RCC 7860 (cell line): ENCODE results near the gene HMG20A.
A peak's percentile ranks its signal among the peaks of the same experiment; 100 is the strongest.

ENCODE experiments used
- DNase-seq: peaks from one replicate; pipeline ENCODE4 v3.0.0-alpha.2; 2015; ENCODE audit warnings: low spot score
- FAIRE-seq: peaks from 2 replicates; lab custom pipeline; 2012; peaks lifted over from hg19 to GRCh38; lab: Jason Lieb, UNC

HMG20A gene

DNA sequence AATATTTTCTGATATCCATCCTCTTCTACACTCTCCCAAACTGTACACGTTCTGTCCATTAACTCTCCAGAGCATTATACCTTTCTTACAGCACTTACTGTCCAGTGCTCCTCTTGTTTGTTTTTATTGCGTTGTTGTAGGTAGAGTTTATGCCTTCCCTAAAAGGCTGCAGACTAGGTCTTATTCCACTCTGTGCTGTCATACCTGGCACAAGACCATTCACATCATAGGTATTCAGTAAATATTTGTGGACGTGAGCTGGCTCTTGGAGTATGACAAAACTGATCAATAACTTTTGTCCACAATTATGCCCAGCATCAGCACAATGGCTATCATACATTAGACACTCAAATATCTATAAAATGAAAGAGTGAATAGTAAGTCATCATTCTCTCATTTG is 4.4 kb downstream of the HMG20A start:
- no peak for FAIRE-seq
- no peak for DNase-seq

GRCh38 chr15:77426377-77426776 is 5.7 kb downstream of the HMG20A start:
- no peak for FAIRE-seq
- no peak for DNase-seq

DNA sequence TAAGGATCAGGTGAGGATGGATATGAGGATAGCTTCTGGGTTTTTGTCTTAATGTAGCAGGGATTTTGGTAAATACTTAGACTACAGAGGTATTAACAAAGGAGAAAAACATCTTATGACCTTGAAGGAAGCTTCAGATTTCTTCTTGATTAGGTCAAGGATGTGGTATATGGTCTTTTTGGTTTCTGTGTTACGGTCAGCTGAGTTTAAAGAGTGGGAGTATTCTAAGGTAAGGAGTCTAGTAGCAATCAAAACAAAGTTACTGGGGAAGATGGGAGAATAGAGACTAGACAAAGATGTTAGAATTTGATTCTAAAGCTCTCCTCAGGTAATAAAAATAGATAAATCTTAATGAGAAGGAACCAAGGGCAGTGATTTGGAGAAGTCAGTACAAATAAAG is 6.2 kb downstream of the HMG20A start:
- FAIRE-seq (no peak), DNase-seq (no peak)

DNA sequence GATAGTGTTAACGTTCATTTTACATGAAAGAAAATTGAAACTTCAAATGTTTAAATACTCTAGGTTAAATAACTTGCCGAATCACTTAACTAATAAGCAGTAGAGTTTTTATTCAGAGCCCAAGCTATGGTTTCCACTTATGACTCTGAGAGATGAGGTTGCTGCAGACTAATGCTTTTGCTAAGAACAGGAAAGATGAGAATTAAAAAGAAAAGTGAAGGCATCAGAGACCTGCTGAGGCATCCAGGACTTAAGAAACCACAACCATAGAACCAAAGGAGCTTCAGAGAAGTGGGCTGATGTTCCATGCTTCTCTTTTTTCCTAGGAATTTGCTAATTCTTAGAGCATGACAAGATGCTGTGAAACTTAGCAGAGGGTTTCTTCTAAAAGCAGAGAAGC is 9.5 kb downstream of the HMG20A start:
- no peak for FAIRE-seq
- DNase-seq, result no peak

GRCh38 chr15:77430652-77431051 is 10.0 kb downstream of the HMG20A start:
- no peak for FAIRE-seq
- no peak for DNase-seq

DNA sequence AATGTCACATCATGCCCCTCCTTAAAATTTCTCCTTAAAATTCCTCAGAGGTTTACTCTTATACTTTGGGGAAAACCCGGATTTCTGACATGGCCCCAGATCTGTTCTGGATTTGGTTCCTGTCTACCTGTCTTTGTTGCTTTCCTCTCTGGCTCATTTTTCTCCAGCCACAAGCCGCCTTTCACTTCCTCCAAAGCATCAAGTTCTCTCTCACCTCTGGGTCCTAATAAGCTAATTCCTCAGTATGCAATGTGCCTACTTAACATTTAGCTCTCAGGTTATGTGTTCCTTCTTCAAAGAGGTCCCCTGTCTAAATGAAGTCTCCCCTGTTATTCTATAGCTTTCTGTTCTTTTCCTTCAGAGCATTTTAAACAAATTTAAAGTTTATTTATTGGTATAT is 16.1 kb downstream of the HMG20A start:
- no peak for DNase-seq
- FAIRE-seq, result no peak

DNA sequence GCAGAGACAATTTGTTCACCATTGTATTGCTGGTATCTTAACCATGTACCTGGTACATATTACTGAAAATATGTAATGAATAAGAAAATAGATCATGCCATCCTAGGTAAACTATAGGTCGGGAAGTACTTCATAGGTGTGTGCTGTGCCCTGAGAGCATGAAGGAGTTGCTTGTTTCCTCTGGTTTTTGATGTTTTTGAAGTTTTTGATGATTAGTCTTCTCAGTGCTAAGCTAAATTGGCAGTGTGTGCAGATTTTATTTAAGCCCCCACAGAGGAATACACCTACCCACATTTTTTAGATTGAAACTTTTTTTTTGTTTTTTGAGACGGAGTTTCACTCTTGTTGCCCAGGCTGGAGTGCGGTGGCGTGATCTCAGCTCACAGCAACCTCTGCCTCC is 16.6 kb downstream of the HMG20A start:
- DNase-seq (no peak), FAIRE-seq (no peak)

GRCh38 chr15:77440378-77440999 is 19.8 kb downstream of the HMG20A start:
- FAIRE-seq, result no peak

GRCh38 chr15:77446840-77447390 is 26.2 kb downstream of the HMG20A start:
- DNase-seq, result no peak

More at GRCh38 chr15:77440378-77440999, 19.8 kb downstream of the HMG20A start:
- DNase-seq, result no peak

GRCh38 chr15:77454265-77454664 is 33.6 kb downstream of the HMG20A start:
- no peak for DNase-seq
- FAIRE-seq, result no peak

More at GRCh38 chr15:77446840-77447390, 26.2 kb downstream of the HMG20A start:
- FAIRE-seq, result no peak

DNA sequence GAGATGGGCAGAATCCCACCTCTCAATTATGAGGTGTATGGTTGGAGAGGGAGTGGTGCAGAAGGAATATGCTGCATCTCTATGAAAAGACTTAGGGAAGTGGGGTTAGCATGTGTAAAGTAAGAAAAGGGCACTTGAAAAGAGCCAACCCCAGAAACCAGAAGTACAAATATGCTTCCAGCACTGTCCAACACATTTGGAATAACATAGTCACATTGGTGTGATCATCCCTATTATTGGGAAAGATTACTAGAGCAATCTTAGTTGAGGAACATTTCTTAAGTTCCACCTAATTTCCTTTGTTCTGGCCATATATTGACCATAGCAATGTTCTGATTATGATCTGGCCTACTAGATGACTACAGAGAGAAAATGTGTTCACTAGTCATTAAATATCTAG is 34.3 kb downstream of the HMG20A start:
- DNase-seq (no peak), FAIRE-seq (no peak)

- FAIRE-seq (no peak), DNase-seq (no peak)
These were observed 35.1 kb downstream of the HMG20A start for GRCh38 chr15:77455696-77456321.

DNA sequence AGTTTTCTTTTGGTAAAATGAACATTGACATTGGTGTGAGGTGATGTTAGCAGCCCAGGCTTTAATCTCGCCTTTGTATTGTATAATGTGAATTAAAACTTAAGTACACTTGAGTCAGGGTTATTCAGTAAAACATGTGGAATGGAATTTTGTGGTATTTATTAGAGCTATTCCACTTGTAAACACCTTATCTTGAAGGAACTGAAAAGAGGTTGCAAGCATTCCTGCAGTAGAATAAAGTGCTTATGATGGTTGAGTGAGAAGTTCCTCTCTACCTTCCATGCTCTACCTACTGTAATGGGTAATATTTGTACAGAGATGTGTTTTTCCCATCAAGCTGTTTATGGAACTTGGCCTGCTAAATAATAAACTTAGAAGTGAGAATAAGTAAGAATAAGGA is 36.1 kb downstream of the HMG20A start:
- FAIRE-seq (no peak), DNase-seq (no peak)

- FAIRE-seq (no peak), DNase-seq (no peak)
These were observed 36.7 kb downstream of the HMG20A start for GRCh38 chr15:77457191-77457904.

DNA sequence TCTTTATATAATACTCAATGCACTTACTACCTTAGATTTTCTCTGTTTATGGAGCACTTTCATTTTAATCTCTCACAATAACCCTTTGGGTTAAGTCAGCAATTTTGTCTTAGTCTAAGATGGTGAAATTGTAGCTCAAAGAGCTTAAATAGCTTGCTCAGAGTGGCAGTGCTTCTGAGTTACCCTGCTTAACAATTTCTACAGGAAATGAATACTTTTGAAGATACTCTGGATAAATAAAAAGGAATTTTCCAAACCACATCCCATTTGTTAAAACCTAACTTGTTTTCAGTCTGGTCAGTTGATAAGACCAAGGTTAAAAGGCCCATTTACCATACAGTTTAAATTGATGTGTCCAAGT is 37.2 kb downstream of the HMG20A start:
- FAIRE-seq (no peak), DNase-seq (no peak)

DNA sequence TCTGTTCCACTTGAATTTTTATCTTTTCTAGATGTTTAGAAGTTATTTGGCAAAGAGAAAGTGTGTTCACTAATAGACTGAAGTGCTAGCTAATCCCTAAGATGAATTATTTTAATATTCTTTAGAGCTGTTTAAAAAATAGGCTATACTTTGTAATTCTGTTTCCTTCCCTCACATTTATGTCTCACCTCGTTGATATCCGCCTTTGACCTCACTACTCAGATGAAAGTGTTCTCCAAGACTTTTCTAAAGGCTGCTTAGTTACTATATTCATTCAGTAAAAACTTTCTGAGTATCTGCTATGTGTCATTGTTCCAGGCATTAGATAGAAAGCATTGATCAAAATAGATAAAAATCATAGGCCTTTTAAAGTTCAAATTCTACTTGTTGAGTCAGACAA is 38.3 kb downstream of the HMG20A start:
- FAIRE-seq, result no peak
- DNase-seq, result no peak

DNA sequence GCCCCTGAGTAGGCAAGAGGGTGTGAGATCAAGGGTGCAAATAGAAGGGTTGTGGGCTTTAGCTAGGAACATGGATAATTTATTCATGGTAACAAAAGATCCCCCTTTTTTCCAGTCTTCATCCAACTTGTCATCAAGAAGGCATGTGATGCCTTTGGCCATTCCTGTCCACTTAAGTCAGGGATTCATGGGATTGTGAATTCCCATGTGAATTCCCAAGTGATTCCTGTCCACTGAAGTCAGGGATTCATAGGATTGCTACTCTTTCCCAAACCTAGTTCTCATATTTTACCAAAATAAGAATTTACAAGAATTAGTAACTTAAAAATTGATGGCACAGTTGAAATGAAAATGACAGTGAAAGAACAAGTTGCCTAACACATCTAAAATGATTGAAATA is 40.8 kb downstream of the HMG20A start:
- DNase-seq, result no peak

GRCh38 chr15:77464129-77464865 is 43.6 kb downstream of the HMG20A start:
- DNase-seq, result peak; percentile 32
- FAIRE-seq, result peak; percentile 49

More for the DNA sequence above, 40.8 kb downstream of the HMG20A start:
- no peak for FAIRE-seq

DNA sequence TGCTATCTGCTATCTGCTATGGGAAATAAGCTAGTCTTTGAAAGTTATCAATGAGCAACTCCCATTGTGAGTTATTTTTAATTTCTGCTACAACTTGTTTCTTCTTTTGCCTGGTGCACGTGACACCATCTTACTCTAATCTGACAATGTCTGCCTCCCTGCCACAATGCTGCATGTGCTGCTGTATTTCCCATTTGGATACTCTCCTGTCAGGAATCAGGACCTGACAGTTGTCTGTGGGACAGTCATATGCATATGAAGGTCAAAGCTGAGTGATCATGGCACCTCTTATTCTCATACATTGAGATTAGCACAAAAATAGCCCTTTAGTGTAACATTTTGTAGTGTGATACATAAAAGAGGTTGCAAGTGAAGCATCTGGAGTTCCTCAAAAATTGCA is 45.8 kb downstream of the HMG20A start:
- DNase-seq, result no peak
- FAIRE-seq, result no peak

DNA sequence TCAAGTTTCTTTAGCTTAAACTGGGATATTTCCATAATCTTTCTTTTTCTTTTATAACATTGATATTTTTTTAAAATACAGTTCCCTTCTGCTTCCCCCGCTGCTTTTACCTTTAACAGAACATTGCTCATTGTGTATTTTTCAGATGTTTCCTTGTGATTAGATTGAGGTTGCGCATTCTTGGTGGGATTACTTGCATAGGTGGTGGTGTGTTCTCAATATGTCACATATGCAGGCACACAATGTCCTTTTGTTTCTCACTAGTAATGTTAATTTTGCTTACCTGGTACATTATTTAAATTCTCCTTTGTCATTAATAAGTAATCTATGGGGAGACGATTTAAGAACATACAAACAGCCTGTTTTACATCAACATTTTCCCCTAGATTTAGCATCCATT is 48.2 kb downstream of the HMG20A start:
- no peak for DNase-seq
- FAIRE-seq, result no peak

GRCh38 chr15:77470235-77470634 is 49.5 kb downstream of the HMG20A start:
- FAIRE-seq (no peak), DNase-seq (no peak)
